A549 treated with CpdA at 1 μM for 4 hours (cell line): ENCODE data around the gene MAP3K1. TPM values are rescaled to one million over a fixed set of nuclear protein-coding genes. Genes with fewer than 3 reads are reported as not detected.

Source experiments
- total RNA-seq: library from RNA; stranded (reverse); fragments of 200-300 nt; extraction: Qiagen RNA extraction; gene quantifications from 5 replicates; pipeline ENCODE4 v1.2.3, GENCODE V29; 2022; ENCODE audit warnings: low read depth

The MAP3K1 gene
- total RNA-seq, result 1.6 to 1.8 TPM (median 1.7 TPM) in 5 replicates

GRCh38 chr5:56814963-56815657, at the start of gene MAP3K1:
TSS of gene MAP3K1 (plus strand) at chr5:56815549. CDS start at chr5:56815574, 25 bp downstream.

GRCh38 chr5:56909294-56910209, 94.2 kb downstream of the MAP3K1 start, which contains the start of gene SETD9:
TSS of gene SETD9 (plus strand) at chr5:56909596. CDS start at chr5:56909646, 50 bp downstream.

Other genes with a start within 250 kb of the MAP3K1 start
- gene SETD9, start 94.0 kb downstream of the MAP3K1 start, total RNA-seq, result 4.4 to 6.5 TPM (median 5.4 TPM) in 5 replicates
- gene MIER3, start 136.6 kb downstream of the MAP3K1 start, total RNA-seq, result 7.8 to 19.6 TPM (median 9.0 TPM) in 5 replicates